DOHH2 (cell line): ENCODE data around the gene KHNYN.

Experiments
- H3F3A ChIP-seq: fragments of 200-600 bp; sonication (generic), shearing (Covaris generic); 2 replicates; pipeline ENCODE4 v1.6.0; 2016; ENCODE audit warnings: antibody characterized with exemption, mild to moderate bottlenecking; ENCODE audit not compliant: control insufficient read depth, insufficient read depth
- H3K27ac ChIP-seq: fragments of 200-600 bp; sonication (generic); 2 replicates; pipeline ENCODE4 v1.5.1; 2014; ENCODE audit warnings: low read depth, mild to moderate bottlenecking, low read length, moderate library complexity
- H3K27me3 ChIP-seq: fragments of 200-600 bp; sonication (generic); 2 replicates; pipeline ENCODE4 v1.6.1; 2014; ENCODE audit warnings: mild to moderate bottlenecking, low read length, mixed read lengths; ENCODE audit not compliant: control insufficient read depth
- H3K36me3 ChIP-seq: fragments of 200-600 bp; sonication (generic); 2 replicates; pipeline ENCODE4 v1.6.1; 2014; ENCODE audit warnings: mild to moderate bottlenecking, low read length, moderate library complexity, mixed read lengths; ENCODE audit not compliant: control insufficient read depth
- H3K4me1 ChIP-seq: fragments of 200-600 bp; sonication (generic); 2 replicates; pipeline ENCODE4 v1.6.1; 2014; ENCODE audit warnings: mild to moderate bottlenecking, low read length, mixed read lengths; ENCODE audit not compliant: control insufficient read depth
- H3K4me2 ChIP-seq: fragments of 200-600 bp; sonication (generic); 2 replicates; pipeline ENCODE4 v1.6.0; 2014; ENCODE audit warnings: mild to moderate bottlenecking, low read length, moderate library complexity
- H3K4me3 ChIP-seq: fragments of 200-600 bp; sonication (generic); 2 replicates; pipeline ENCODE4 v1.5.1; 2014; ENCODE audit warnings: mild to moderate bottlenecking, low read length, mixed read lengths
- H3K79me2 ChIP-seq: fragments of 200-600 bp; sonication (generic); 2 replicates; pipeline ENCODE4 v1.6.1; 2014; ENCODE audit warnings: mild to moderate bottlenecking, low read length, mixed read lengths; ENCODE audit not compliant: control insufficient read depth
- H3K9me2 ChIP-seq: fragments of 200-600 bp; sonication (generic); replicated peaks from 2 replicates; pipeline ENCODE4 v1.6.1; 2014; ENCODE audit warnings: mild to moderate bottlenecking, low read length, mixed read lengths; ENCODE audit not compliant: control insufficient read depth
- H3K9me3 ChIP-seq: fragments of 200-600 bp; sonication (generic); 2 replicates; pipeline ENCODE4 v1.6.1; 2014; ENCODE audit warnings: antibody characterized with exemption, low read length, mixed read lengths; ENCODE audit not compliant: control insufficient read depth, insufficient read depth
- H4K20me1 ChIP-seq: fragments of 200-600 bp; sonication (generic); 2 replicates; pipeline ENCODE4 v1.6.0; 2014; ENCODE audit warnings: low read depth, mild to moderate bottlenecking, antibody characterized with exemption, low read length, moderate library complexity; ENCODE audit not compliant: control insufficient read depth, insufficient read depth
- CTCF ChIP-seq: fragments of 200-600 bp; sonication (generic); IDR thresholded peaks from one replicate; pipeline ENCODE4 v1.5.1; 2014; ENCODE audit warnings: antibody characterized with exemption, mild to moderate bottlenecking, low read depth, low read length; ENCODE audit not compliant: poor library complexity, severe bottlenecking
- EZH2phosphoT487 ChIP-seq: fragments of 200-600 bp; sonication (generic); IDR thresholded peaks from 2 replicates; pipeline ENCODE4 v1.6.1; 2017; ENCODE audit warnings: borderline replicate concordance, mild to moderate bottlenecking, antibody characterized with exemption, low read length, moderate library complexity, mixed read lengths

Gene KHNYN

DNA sequence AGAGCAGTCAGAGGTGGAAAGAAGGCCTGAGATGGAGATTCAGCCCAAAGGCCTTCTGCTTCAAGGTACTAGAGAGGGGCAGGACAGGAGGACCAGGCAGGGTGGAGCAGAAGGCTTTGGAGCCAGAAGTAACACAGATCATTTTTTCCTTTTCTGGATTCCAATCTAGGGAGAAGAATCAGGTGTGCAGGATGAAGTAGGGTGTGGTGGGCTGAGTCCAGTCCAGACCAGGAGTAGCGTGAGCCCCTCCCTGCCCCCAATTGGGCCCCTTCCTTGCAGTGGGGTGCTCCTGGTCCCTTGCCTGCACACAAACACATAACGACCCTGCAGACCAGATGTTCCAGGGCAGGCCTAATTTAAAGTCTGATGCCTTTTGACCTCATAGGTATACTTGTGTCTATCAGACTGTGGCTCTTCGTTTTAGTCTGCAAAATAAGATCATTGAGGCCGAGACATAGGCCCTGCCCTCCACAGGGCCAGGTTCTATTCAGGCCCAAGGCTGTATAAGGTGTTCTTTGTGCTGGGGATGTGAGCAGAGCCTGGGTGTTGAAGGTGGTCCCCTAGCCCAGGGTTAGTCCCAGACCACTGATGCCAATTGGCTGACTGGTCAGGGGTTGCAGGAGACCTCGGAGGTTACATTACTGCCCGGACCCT, 32.0 kb upstream of the KHNYN start:
- no peak for TF ChIP-seq CTCF
- TF ChIP-seq EZH2phosphoT487, result no peak
- no peaks in the 10 kb centered on the region for H3K9me2 ChIP-seq
- H4K20me1 ChIP-seq, result no peaks in the 10 kb centered on the region
- H3K27ac ChIP-seq, result no peak overlapping the region
- no peak overlapping the region; the same call in 1 of the 2 replicates for H3K4me2 ChIP-seq
- H3F3A ChIP-seq, result no peaks in the 10 kb centered on the region
- H3K79me2 ChIP-seq, result no peaks in the 10 kb centered on the region
- H3K4me3 ChIP-seq, result no peak overlapping the region
- H3K4me1 ChIP-seq, result peaks cover 14% of the 10 kb centered on the region
- no peaks in the 10 kb centered on the region for H3K36me3 ChIP-seq
- no peaks in the 10 kb centered on the region for H3K9me3 ChIP-seq
- peaks cover 9% of the 10 kb centered on the region for H3K27me3 ChIP-seq

GRCh38 chr14:24398293-24398652, 31.5 kb upstream of the KHNYN start:
- no peak overlapping the region; the same call in 1 of the 2 replicates for H3K4me2 ChIP-seq
- 0 out of 2 replicates have a peak overlapping the region, but pooled peaks have one; percentile 63 for H3K4me3 ChIP-seq
- no peaks in the 10 kb centered on the region for H3K36me3 ChIP-seq
- peaks cover 14% of the 10 kb centered on the region for H3K4me1 ChIP-seq
- H3K27ac ChIP-seq, result no peak overlapping the region
- H3K9me2 ChIP-seq, result no peaks in the 10 kb centered on the region
- no peaks in the 10 kb centered on the region for H3K79me2 ChIP-seq
- H3F3A ChIP-seq, result no peaks in the 10 kb centered on the region
- H3K27me3 ChIP-seq, result peaks cover 10% of the 10 kb centered on the region
- no peaks in the 10 kb centered on the region for H3K9me3 ChIP-seq
- no peak for TF ChIP-seq EZH2phosphoT487
- TF ChIP-seq CTCF, result no peak
- no peaks in the 10 kb centered on the region for H4K20me1 ChIP-seq

DNA sequence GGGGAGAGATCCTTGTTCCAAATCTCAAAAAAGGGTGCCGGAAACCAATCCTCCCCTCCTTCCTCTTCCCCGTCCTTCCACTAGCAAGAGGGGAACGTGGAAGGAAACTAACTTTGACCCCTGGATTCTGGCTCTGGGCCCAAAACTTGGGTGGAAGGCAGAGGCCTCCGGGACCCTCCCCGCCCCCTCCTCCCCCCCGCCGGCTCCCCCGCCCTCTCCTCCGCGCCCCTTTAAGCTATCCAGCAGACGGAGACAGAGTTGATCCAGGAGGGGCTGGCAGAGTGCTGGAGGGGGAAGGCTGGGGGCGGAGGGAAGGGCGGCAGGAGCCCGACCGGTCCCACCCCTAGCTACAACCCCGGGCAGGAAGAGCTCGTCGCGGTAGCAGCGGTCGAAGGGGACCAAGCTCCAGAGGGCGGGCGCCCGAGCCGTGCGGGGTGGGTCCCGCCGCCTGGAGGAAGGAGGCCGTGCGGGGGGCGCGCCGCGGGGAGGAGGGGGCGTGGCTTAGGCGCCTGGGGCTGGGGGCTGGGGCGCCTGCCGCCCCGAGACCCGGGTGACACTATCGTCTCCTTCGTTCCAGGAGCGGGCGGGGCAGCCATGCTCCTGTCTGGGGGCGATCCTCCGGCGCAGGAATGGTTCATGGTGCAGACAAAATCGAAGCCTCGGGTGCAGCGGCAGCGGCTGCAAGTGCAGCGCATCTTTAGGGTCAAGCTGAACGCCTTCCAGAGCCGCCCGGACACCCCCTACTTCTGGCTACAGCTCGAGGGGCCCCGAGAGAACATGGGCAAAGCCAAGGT, 30.9 kb upstream of the KHNYN start, which contains the start of gene NYNRIN:
Gene NYNRIN, plus strand, starts transcription at position 351 of the 794 bp plus-strand sequence. Its CDS starts 244 bp downstream, at position 595.
- Histone ChIP-seq H4K20me1 (no peaks in the 10 kb centered on the region), H3K4me1 (peaks cover 14% of the 10 kb centered on the region), H3K36me3 (no peaks in the 10 kb centered on the region), H3K27me3 (peaks cover 16% of the 10 kb centered on the region), H3K9me3 (no peaks in the 10 kb centered on the region), H3K4me3 (peak within 1 kb of the TSS; percentile 63), H3K9me2 (no peaks in the 10 kb centered on the region), H3K4me2 (peak within 1 kb of the TSS; percentile 76), H3F3A (no peaks in the 10 kb centered on the region), H3K27ac (no peak within 1 kb of the TSS), H3K79me2 (no peaks in the 10 kb centered on the region)
- TF ChIP-seq CTCF, result no peak
